K562 (cell line): ENCODE measurements around the gene CDH3.

Experiments used
- CBFB ChIP-seq: sonication (generic); formaldehyde crosslinking; IDR thresholded peaks from 2 replicates; pipeline ENCODE4 v1.4.0; 2020; ENCODE audit warnings: mild to moderate bottlenecking, missing genetic modification reagents
- MYC ChIP-seq, 2 experiments: fragments of 250-450 bp in 1 of 2; sonication (Bioruptor Pico) in 1 of 2; IDR thresholded peaks; 2 replicates each; pipeline versions ENCODE4 v1.5.1 to v1.6.1; 2012 to 2021; ENCODE audit warnings: low read depth in 2 of 2, borderline replicate concordance in 1 of 2, improper control_type of control experiment in 1 of 2, low read length in 1 of 2, mild to moderate bottlenecking in 1 of 2, moderate library complexity in 1 of 2
- NONO ChIP-seq, 2 experiments: fragments of 200-400 bp in 1 of 2; fragments of 450-650 bp in 1 of 2; formaldehyde crosslinking in 1 of 2; IDR thresholded peaks; 2 replicates each; pipeline ENCODE4 v1.6.1; 2017; ENCODE audit warnings: low read depth in 2 of 2, mild to moderate bottlenecking in 2 of 2, moderate library complexity in 2 of 2, low read length in 1 of 2
- POLR2AphosphoS5 ChIP-seq: IDR thresholded peaks from 2 replicates; pipeline ENCODE4 v1.6.1; 2011; ENCODE audit warnings: mild to moderate bottlenecking, low read depth, low read length, moderate library complexity; ENCODE audit not compliant: control insufficient read depth, insufficient read depth
- SMARCB1 ChIP-seq: IDR thresholded peaks from 2 replicates; pipeline ENCODE4 v1.6.1; 2011; ENCODE audit warnings: improper control_type of control experiment, low read depth; ENCODE audit not compliant: insufficient read length
- SREBF2 ChIP-seq: sonication (generic); formaldehyde crosslinking; IDR thresholded peaks from 2 replicates; pipeline ENCODE4 v1.4.0; 2020; ENCODE audit warnings: mild to moderate bottlenecking, missing genetic modification reagents
- ZNF274 ChIP-seq: IDR thresholded peaks from 2 replicates; pipeline ENCODE4 v1.6.1; 2011; ENCODE audit warnings: low read depth, mild to moderate bottlenecking, low read length, moderate library complexity, borderline replicate concordance
- TF ChIP-seq, protein P1 (sequence below), 3 experiments: IDR thresholded peaks in 2 of 3; conservative IDR thresholded peaks in 1 of 3; 2 replicates each; pipeline ENCODE4 v1.5.1; 2011 to 2012; ENCODE audit warnings: low read length in 3 of 3, mild to moderate bottlenecking in 3 of 3, control low read depth in 2 of 3, improper control_type of control experiment in 1 of 3, inconsistent platforms in 1 of 3, low read depth in 1 of 3, mixed read lengths in 1 of 3, moderate library complexity in 1 of 3; ENCODE audit not compliant: insufficient read depth in 2 of 3
- TF ChIP-seq, protein P2 (sequence below): sonication (generic); formaldehyde crosslinking; IDR thresholded peaks from 2 replicates; pipeline ENCODE4 v1.8.0; 2022; ENCODE audit warnings: mild to moderate bottlenecking, missing genetic modification reagents
- TF ChIP-seq, protein P3 (sequence below): fragments of 200-800 bp; sonication (Bioruptor generic); IDR thresholded peaks from 2 replicates; pipeline ENCODE4 v1.6.1; 2017; ENCODE audit warnings: missing genetic modification characterization, missing compliant biosample characterization

DNA sequence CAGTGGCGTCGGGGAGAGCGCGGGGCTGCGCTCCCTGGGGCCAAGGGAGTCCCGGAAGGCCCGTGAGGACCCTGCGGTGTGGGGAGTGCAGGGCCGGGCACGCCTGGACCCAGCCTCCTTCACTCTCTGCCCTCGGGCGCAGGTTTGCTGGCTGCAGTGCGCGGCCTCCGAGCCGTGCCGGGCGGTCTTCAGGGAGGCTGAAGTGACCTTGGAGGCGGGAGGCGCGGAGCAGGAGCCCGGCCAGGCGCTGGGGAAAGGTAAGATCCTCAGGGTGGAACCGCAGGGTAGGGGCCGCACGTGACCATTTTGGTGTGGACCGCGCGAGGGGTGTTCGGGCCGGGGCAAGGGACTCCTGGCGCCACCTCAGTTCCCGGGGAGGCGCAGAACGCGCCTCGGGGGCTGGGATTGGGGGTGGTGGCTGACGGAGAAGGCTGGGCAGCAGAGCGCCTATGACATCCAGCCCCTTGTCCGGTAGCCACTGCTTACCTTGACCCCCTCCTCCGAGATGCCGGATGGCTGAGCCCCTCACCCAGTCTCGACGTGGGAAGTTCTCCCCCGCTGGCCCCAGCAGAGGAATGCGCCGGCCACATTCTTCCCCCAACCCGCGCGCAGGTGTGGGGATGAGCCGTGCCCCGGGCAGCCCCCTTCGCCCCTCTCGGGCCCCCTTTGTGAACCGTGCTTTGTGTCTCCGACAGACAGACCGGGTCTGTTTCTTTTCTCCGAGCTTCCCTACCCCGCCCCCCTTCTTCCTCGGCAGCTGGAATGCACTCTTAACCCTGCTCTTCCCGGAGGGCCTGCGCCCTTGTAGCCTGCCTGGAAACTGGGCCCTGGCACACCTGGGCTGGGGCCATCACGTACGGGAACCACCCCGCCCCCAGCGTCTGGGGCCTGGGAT, 631 bp downstream of the CDH3 start:
- TF ChIP-seq, protein P1, sequence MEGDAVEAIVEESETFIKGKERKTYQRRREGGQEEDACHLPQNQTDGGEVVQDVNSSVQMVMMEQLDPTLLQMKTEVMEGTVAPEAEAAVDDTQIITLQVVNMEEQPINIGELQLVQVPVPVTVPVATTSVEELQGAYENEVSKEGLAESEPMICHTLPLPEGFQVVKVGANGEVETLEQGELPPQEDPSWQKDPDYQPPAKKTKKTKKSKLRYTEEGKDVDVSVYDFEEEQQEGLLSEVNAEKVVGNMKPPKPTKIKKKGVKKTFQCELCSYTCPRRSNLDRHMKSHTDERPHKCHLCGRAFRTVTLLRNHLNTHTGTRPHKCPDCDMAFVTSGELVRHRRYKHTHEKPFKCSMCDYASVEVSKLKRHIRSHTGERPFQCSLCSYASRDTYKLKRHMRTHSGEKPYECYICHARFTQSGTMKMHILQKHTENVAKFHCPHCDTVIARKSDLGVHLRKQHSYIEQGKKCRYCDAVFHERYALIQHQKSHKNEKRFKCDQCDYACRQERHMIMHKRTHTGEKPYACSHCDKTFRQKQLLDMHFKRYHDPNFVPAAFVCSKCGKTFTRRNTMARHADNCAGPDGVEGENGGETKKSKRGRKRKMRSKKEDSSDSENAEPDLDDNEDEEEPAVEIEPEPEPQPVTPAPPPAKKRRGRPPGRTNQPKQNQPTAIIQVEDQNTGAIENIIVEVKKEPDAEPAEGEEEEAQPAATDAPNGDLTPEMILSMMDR (IDR thresholded peaks at IDR 0.05 in 2 of 3, conservative IDR thresholded peaks at IDR 0.05 in 1 of 3; ENCODE audit: insufficient read depth in 2 of 3, low read depth in 1 of 3, low read length in 3 of 3): no peak
- TF ChIP-seq, protein P2, sequence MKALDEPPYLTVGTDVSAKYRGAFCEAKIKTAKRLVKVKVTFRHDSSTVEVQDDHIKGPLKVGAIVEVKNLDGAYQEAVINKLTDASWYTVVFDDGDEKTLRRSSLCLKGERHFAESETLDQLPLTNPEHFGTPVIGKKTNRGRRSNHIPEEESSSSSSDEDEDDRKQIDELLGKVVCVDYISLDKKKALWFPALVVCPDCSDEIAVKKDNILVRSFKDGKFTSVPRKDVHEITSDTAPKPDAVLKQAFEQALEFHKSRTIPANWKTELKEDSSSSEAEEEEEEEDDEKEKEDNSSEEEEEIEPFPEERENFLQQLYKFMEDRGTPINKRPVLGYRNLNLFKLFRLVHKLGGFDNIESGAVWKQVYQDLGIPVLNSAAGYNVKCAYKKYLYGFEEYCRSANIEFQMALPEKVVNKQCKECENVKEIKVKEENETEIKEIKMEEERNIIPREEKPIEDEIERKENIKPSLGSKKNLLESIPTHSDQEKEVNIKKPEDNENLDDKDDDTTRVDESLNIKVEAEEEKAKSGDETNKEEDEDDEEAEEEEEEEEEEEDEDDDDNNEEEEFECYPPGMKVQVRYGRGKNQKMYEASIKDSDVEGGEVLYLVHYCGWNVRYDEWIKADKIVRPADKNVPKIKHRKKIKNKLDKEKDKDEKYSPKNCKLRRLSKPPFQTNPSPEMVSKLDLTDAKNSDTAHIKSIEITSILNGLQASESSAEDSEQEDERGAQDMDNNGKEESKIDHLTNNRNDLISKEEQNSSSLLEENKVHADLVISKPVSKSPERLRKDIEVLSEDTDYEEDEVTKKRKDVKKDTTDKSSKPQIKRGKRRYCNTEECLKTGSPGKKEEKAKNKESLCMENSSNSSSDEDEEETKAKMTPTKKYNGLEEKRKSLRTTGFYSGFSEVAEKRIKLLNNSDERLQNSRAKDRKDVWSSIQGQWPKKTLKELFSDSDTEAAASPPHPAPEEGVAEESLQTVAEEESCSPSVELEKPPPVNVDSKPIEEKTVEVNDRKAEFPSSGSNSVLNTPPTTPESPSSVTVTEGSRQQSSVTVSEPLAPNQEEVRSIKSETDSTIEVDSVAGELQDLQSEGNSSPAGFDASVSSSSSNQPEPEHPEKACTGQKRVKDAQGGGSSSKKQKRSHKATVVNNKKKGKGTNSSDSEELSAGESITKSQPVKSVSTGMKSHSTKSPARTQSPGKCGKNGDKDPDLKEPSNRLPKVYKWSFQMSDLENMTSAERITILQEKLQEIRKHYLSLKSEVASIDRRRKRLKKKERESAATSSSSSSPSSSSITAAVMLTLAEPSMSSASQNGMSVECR (CRISPR knock-in tag): no peak
- TF ChIP-seq NONO (IDR thresholded peaks at IDR 0.05; ENCODE audit: low read depth in 2 of 2, low read length in 1 of 2) (no peak), SREBF2 (CRISPR knock-in tag) (no peak), POLR2AphosphoS5 (no peak), CBFB (CRISPR knock-in tag) (no peak), SMARCB1 (no peak), MYC (IDR thresholded peaks at IDR 0.05; ENCODE audit: low read depth, low read length) (no peak), MYC (CRISPR knock-in tag; IDR thresholded peaks at IDR 0.05; ENCODE audit: borderline replicate concordance, low read depth) (no peak), ZNF274 (no peak)
- TF ChIP-seq, protein P3, sequence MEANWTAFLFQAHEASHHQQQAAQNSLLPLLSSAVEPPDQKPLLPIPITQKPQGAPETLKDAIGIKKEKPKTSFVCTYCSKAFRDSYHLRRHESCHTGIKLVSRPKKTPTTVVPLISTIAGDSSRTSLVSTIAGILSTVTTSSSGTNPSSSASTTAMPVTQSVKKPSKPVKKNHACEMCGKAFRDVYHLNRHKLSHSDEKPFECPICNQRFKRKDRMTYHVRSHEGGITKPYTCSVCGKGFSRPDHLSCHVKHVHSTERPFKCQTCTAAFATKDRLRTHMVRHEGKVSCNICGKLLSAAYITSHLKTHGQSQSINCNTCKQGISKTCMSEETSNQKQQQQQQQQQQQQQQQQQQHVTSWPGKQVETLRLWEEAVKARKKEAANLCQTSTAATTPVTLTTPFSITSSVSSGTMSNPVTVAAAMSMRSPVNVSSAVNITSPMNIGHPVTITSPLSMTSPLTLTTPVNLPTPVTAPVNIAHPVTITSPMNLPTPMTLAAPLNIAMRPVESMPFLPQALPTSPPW (CRISPR knock-in tag): no peak
